Coronary artery (tissue), 2 donors: ENCODE results near the gene N4BP2L2.

ENCODE experiments used
- DNase-seq: peaks from one replicate; pipeline ENCODE4 v3.0.0-alpha.2; 2017; ENCODE audit warnings: low spot score
- H3K27ac ChIP-seq, 2 donors: fragments of 200-600 bp; sonication (generic); one replicate each; pipeline ENCODE4 v1.5.1; 2016 to 2019
- H3K4me3 ChIP-seq: fragments of 200-600 bp; sonication (generic); 2 replicates; pipeline ENCODE4 v1.5.1; 2016; ENCODE audit warnings: mild to moderate bottlenecking, moderate library complexity
- TF ChIP-seq, protein P1 (sequence below): fragments of 200-600 bp; sonication (generic); IDR thresholded peaks from one replicate; pipeline ENCODE4 v1.5.1; 2019; ENCODE audit warnings: antibody characterized with exemption

Gene N4BP2L2

DNA sequence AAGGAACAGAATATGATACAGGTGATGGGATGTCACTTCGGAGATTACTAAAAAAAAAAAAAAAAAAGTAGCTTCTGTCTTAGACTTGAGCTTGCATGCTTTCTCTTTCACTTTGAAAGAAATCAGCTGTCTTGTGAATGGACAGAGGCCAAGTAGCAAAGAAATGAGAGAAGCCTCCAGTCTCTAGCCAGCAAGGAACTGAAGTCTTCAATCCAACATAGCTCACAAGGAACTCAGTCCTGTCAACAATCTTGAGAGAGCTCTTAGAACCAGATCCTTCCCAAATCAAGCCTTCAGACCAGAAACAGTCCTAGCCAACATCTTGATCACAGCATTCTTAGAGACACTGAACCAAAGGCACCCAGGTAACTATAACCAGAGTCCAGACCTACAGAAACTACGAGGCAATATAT is 7.7 kb downstream of the N4BP2L2 start:
- H3K27ac ChIP-seq: peak overlapping the region in 1 of 2 donors; percentile 72
- peak overlapping the region; percentile 11 for H3K4me3 ChIP-seq
- TF ChIP-seq, protein P1, sequence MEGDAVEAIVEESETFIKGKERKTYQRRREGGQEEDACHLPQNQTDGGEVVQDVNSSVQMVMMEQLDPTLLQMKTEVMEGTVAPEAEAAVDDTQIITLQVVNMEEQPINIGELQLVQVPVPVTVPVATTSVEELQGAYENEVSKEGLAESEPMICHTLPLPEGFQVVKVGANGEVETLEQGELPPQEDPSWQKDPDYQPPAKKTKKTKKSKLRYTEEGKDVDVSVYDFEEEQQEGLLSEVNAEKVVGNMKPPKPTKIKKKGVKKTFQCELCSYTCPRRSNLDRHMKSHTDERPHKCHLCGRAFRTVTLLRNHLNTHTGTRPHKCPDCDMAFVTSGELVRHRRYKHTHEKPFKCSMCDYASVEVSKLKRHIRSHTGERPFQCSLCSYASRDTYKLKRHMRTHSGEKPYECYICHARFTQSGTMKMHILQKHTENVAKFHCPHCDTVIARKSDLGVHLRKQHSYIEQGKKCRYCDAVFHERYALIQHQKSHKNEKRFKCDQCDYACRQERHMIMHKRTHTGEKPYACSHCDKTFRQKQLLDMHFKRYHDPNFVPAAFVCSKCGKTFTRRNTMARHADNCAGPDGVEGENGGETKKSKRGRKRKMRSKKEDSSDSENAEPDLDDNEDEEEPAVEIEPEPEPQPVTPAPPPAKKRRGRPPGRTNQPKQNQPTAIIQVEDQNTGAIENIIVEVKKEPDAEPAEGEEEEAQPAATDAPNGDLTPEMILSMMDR: no peak
- DNase-seq: no peak

DNA sequence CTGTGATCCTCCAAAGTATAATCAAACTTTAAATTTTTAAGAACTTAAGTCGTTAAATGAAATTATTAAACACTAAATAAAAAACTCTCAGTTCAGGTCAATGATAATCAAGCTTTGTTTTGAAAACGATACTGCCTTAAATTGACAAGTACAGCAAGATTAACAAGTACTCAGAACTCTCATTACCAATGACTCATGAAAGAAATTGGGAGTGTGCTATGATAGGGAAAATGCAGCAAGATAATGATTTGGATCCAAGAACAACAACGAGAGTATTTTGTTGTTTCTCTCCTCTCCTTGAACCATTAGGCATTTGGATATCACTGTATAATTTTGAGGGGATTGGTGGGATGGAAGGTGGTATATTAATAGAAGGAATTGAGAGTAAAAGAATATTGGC is 10.2 kb downstream of the N4BP2L2 start:
- H3K4me3 ChIP-seq: peak overlapping the region; percentile 27
- TF ChIP-seq, protein P1: no peak
- no peak for DNase-seq
- H3K27ac ChIP-seq: peak overlapping the region in 1 of 2 donors; percentile 3

DNA sequence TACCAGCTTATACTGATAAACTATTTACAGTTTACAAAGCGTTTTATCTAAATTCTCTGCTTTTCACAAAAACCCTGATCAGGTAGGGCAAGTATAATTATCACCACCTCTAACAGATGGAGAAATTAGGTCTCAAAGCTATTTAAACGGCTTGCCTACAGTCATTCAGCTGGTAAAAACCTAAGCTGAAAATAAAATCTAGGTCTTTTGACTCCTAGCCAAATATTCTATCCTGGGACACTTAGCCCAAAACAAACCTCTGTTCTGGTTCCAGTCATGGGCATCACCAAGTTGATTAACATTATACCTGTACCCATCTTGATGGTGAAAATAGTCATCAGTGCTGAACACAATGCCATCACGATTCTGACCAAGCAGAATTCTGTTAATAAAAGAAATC is 11.4 kb downstream of the N4BP2L2 start:
- no peak overlapping the region for H3K27ac ChIP-seq
- H3K4me3 ChIP-seq: no peak overlapping the region
- no peak for DNase-seq
- TF ChIP-seq, protein P1: no peak

DNA sequence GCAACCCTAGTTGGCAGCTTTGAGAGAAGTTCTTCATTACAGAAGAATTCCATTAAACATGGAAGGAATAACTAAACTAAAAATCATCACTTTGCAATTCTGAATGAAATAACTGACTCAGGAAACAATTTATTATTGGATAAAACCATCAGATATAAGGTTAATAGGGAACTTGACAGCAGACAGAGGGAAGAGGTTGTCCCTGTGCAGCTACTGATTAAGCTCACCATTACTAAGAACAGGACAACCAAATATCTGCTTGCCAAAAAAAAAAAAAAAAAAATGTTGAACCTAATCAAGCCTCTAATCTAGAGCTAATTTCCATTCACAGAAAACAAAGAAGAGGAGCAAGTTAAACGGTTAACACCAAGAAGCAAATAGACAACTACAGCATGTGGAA is 12.8 kb downstream of the N4BP2L2 start:
- TF ChIP-seq, protein P1: no peak
- Histone ChIP-seq H3K4me3 (no peak overlapping the region), H3K27ac (no peak overlapping the region)
- DNase-seq: no peak

DNA sequence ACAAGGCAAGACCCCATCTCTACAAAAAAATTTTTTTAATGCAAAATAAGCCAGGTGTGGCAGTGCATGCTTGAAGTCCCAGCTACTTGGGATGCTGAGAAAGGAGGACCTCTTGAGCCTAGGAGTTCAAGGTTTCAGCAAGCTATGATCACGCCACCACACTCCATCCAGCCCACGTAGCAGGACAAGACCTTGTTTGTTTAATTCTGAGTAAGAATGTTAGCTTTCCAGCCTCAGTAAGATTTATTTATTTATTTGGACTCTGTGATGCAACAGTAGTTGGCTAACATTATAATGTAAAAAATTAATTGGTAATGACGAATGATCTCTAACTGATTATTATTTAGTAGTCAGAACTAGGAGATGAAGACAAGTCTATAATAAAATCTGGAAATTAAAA is 23.3 kb downstream of the N4BP2L2 start:
- TF ChIP-seq, protein P1: no peak
- Histone ChIP-seq H3K27ac (no peak overlapping the region), H3K4me3 (no peak overlapping the region)
- no peak for DNase-seq

DNA sequence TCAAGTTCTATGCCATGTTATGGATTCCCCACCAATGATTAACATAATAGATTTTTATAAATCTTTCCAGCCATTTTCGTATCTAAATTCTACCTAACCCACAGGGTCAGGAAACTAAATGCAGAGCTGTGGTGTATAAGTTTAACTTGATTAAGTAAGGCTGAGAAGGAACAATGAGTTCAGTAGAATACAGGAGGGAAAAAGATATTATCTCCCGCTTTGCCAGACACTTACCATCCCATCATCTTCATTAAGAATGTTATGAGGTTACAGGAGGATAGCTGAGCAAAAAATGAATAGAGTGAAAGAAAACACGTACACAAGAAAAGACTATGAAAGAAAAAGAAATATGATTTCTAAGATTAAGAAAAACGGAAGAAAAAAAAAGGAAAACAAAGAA is 27.1 kb downstream of the N4BP2L2 start:
- no peak overlapping the region for H3K27ac ChIP-seq
- TF ChIP-seq, protein P1: no peak
- H3K4me3 ChIP-seq: no peak overlapping the region
- DNase-seq: no peak

DNA sequence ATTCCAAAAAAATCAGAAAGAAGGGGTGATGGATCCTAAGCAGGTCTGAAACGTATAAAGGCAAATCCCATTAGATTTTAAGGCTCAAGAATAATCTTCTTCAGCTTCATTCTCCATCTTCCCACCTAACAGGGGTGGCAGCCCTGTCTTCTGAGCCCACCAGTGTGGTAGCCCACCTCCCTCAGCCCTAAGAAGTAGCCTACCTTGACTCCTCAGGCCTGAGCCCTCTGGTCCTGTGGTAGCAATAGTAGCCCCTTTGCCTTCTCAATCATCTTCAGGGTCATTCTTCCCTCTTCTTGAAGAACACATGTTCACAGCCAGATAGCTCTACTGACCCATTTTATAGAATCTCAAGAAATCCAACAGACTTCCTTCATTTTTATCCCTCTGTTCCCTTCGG is 33.7 kb downstream of the N4BP2L2 start:
- no peak for DNase-seq
- TF ChIP-seq, protein P1: no peak
- H3K27ac ChIP-seq: no peak overlapping the region
- no peak overlapping the region for H3K4me3 ChIP-seq
